ENCODE results near the gene NTM.
"Not testable (repeated sequence)": the region's sequence is repeated elsewhere in the genome, so short reads cannot be mapped to it uniquely, and the experiment has no call there.

NTM gene

DNA sequence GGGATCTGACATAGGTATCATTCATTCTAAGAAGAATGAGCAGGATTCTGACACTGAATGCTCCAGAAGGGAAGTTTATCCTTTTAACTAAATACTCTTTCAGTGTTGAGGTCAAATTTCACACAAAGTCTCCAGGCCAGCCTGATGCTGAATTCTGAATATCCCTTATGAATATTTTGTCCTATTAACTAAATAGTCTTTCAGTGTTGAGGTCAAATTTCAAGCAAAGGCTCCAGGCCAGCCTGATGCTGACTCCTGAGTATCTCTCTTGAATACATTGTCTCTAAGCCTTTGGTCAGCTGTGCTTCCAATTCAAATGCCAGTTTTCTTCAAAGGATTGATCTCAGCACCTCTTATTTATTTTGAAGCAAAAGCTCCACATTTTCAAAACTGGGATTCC lies 676.8 kb downstream of the NTM start:
- DNase-seq (ENCODE audit: low read depth): no peak
- H3K4me3 ChIP-seq (ENCODE audit: low read depth, low read length): no peak overlapping the region

- no peak overlapping the region for H3K4me3 ChIP-seq (ENCODE audit: low read depth, low read length)
- no peak for DNase-seq (ENCODE audit: low read depth)
Measured at GRCh38 chr11:132048040-132048439, 677.6 kb downstream of the NTM start.

GRCh38 chr11:132049205-132049604 lies 678.8 kb downstream of the NTM start:
- no peak for DNase-seq (ENCODE audit: low read depth)
- no peak overlapping the region for H3K4me3 ChIP-seq (ENCODE audit: low read depth, low read length)

DNA sequence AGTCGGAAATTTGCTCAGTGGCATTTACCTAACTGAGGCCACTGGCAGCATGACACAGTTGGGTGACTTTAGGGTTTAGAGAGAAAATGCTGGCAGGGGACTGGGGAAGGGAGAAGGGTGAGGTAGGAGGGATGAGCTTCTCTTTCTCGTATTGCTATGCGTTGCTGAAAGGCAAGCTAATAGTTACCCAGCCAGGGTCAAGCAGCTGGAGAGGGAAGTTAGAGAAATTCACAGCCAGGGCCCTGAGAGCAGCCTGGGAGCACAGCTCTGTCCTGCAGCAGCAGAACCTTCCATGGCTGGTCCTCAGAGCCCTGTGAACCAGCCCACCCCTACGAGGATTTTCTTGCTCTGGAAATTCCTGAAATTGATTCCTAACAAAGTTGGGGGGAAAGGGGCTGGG lies 679.6 kb downstream of the NTM start:
- no peak for DNase-seq (ENCODE audit: low read depth)
- no peak overlapping the region for H3K4me3 ChIP-seq (ENCODE audit: low read depth, low read length)

- H3K4me3 ChIP-seq (ENCODE audit: low read depth, low read length): no peak overlapping the region
- no peak for DNase-seq (ENCODE audit: low read depth)
Measured at GRCh38 chr11:132050577-132051165, 680.3 kb downstream of the NTM start.

GRCh38 chr11:132051704-132052103 lies 681.3 kb downstream of the NTM start:
- no peak overlapping the region for H3K4me3 ChIP-seq (ENCODE audit: low read depth, low read length)
- DNase-seq (ENCODE audit: low read depth): no peak

DNA sequence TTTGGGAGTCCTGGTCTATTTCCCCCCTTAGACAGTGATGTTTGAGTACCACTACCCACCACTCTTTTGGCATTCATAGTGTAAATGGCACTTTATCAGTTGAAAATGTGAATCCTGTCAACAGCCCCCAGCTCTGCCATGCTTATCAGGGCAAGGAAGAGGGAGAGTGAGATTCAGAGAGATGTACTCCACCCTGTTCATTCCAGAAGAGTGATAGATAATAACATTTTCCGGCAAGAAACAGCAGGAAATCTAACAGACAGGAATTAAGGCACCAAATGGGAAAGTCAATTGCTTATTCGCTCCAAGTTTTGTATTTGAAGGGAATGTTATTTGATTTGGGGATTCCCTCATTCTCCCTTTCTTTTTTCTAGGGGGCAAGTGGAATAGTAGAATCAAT lies 681.9 kb downstream of the NTM start:
- no peak overlapping the region for H3K4me3 ChIP-seq (ENCODE audit: low read depth, low read length)
- DNase-seq (ENCODE audit: low read depth): no peak

DNA sequence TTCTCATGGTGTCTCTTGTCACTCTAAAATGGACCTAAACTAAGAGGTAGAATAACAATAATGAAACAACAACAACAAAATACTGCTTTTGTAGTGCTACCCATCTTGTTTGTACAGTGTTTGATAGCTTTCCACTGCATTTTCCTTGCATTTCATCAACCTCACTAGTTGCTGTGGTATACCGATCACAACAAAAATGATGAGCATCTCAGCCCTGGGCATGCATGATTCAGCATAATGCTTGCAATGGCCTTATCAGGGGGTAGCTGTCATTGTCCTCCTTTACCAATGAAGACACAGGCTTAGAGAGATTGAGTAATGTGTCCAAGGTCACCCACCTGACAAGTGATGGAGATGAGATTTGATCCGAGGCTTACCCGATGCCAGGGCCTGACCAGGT lies 682.5 kb downstream of the NTM start:
- no peak for DNase-seq (ENCODE audit: low read depth)
- H3K4me3 ChIP-seq (ENCODE audit: low read depth, low read length): no peak overlapping the region

GRCh38 chr11:132054822-132055221 lies 684.4 kb downstream of the NTM start:
- peak; percentile 82 for DNase-seq (ENCODE audit: low read depth)
- no peak overlapping the region for H3K4me3 ChIP-seq (ENCODE audit: low read depth, low read length)

- no peak for DNase-seq (ENCODE audit: low read depth)
- H3K4me3 ChIP-seq (ENCODE audit: low read depth, low read length): no peak overlapping the region
Measured at GRCh38 chr11:132055296-132055695, 684.9 kb downstream of the NTM start.

DNA sequence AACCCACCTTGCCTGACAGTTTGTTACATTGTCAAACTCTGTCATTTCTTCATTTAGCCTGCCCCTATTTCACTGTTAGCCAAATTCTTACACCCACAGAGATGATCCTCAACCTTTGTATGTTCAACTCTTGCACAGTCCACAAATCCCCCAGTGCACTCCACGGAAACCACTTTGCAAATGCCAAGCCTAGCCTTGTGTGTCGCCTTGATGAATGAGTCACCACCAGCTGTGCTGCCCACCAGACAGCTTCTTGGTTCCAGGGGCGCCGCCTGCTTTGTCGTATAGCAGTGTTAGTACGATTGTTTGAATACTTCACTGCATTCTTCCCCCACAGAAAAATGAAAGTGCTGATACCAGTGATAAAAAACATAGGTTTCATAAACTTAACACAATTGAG lies 686.3 kb downstream of the NTM start:
- DNase-seq (ENCODE audit: low read depth): peak; percentile 77
- no peak overlapping the region for H3K4me3 ChIP-seq (ENCODE audit: low read depth, low read length)

DNA sequence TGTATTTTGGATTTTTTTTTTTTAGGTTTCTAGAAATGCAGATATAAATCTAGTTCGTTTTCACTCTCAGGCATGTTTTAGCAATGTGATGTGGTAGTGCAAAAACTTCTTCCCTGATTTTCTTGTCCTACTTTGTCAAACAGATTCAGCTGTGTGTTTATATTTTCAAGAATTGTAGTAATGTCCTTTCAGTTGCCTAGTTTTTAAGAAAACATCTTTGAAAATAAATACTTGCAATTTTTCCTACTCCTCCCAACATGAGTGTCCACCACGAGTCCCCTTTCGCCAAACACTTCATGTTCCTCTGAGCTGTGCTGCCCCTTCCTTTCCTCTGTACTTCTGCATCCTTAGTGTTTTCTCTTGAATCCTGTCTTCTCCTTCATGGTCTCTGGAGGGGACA lies 686.9 kb downstream of the NTM start:
- DNase-seq (ENCODE audit: low read depth): no peak
- H3K4me3 ChIP-seq (ENCODE audit: low read depth, low read length): no peak overlapping the region

- no peak for DNase-seq (ENCODE audit: low read depth)
Measured at GRCh38 chr11:132058211-132058772, 687.9 kb downstream of the NTM start.

DNA sequence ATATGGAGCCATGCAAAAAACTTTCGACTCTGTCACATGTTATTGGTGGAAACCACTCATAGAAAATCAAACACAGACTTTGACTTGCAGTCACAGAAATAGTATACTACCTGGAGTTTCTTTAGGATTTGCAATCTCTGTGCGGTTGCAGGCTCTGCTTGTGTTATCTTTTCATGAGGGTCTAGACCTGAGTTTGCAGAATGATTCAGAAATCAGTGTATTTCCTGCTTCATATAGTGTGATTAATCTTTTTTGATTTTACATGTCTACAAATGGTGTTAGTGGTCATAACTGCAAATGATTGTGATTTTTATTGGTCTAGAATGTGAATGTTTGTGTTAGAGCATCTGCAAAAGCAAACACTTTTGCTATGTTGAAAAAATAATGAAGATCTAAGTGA lies 690.2 kb downstream of the NTM start:
- DNase-seq (ENCODE audit: low read depth): no peak
- H3K4me3 ChIP-seq (ENCODE audit: low read depth, low read length): no peak overlapping the region

More at GRCh38 chr11:132058211-132058772, 687.9 kb downstream of the NTM start:
- no peak overlapping the region for H3K4me3 ChIP-seq (ENCODE audit: low read depth, low read length)

- no peak overlapping the region for H3K4me3 ChIP-seq (ENCODE audit: low read depth, low read length)
Measured at GRCh38 chr11:132062031-132062430, 691.6 kb downstream of the NTM start.

GRCh38 chr11:132062541-132062940 lies 692.1 kb downstream of the NTM start:
- DNase-seq (ENCODE audit: low read depth): no peak
- no peak overlapping the region for H3K4me3 ChIP-seq (ENCODE audit: low read depth, low read length)

More at GRCh38 chr11:132062031-132062430, 691.6 kb downstream of the NTM start:
- no peak for DNase-seq (ENCODE audit: low read depth)

DNA sequence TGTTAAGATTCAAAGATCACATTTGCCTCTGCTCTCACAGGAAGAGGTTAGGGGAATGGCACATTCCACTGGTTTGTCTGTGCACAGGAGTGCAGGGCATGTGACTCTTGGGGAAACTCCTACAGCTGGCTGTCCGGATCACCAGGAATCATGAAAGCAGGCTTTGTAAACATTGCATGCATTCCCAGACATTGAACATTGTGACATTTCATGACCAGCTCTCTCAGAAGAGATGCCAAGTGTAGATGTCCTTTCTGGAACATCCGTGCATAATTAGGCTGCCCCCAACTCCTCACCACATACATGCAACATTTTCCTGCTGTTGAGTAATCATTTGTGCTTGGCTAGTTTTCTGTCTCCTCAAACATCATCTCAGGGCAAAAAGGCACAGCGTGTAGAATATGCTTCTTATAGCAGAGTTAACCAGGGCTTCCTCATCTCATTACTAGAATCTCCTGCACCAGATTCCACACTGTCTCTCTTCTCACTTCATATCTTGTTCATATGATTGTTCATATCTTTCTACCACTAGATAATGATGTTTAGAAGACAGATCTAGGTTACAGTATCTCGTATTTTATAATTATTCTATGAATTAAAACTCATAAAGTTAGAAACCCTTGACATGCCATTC lies 694.7 kb downstream of the NTM start:
- no peak overlapping the region for H3K4me3 ChIP-seq (ENCODE audit: low read depth, low read length)
- DNase-seq (ENCODE audit: low read depth): peak; percentile 100

GRCh38 chr11:132068556-132068955 lies 698.1 kb downstream of the NTM start:
- DNase-seq (ENCODE audit: low read depth): no peak
- H3K4me3 ChIP-seq (ENCODE audit: low read depth, low read length): no peak overlapping the region

- H3K4me3 ChIP-seq (ENCODE audit: low read depth, low read length); DNase-seq (ENCODE audit: low read depth): not testable (repeated sequence)
Measured at GRCh38 chr11:132069593-132069992, 699.2 kb downstream of the NTM start.

DNA sequence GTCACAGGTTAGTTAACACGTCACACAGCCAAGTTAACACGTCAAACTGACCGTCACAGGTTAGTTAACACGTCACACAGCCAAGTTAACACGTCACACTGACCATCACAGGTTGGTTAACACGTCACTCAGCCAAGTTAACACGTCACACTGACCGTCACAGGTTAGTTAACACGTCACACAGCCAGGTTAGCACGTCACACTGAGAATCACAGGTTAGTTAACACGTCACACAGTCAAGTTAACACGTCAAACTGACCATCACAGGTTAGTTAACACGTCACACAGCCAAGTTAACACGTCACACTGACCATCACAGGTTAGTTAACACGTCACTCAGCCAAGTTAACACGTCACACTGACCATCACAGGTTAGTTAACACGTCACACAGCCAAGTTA lies 700.5 kb downstream of the NTM start:
- DNase-seq (ENCODE audit: low read depth); H3K4me3 ChIP-seq (ENCODE audit: low read depth, low read length): not testable (repeated sequence)

Data from skeletal muscle cell (primary cell).